Colonic mucosa (tissue), 4 donors: ENCODE results near the gene RHBDD1. TPM values are rescaled to one million over a fixed set of nuclear protein-coding genes. Genes with fewer than 3 reads are reported as not detected.

ENCODE experiments used
- DNase-seq: peaks from one replicate; pipeline ENCODE4 v3.0.0-alpha.2; 2020
- H3K27ac ChIP-seq: fragments of 200-600 bp; one replicate; pipeline ENCODE4 v1.8.0; 2021
- H3K27me3 ChIP-seq: fragments of 200-600 bp; one replicate; pipeline ENCODE4 v1.8.0; 2021
- H3K36me3 ChIP-seq: fragments of 200-600 bp; one replicate; pipeline ENCODE4 v1.8.0; 2021
- H3K4me1 ChIP-seq: fragments of 200-600 bp; one replicate; pipeline ENCODE4 v1.8.0; 2021; ENCODE audit warnings: mild to moderate bottlenecking
- H3K4me3 ChIP-seq: fragments of 200-600 bp; one replicate; pipeline ENCODE4 v1.8.0; 2021
- H3K9ac ChIP-seq, 2 donors: one replicate each; pipeline ENCODE4 v1.7.0; 2013; ENCODE audit warnings: control low read depth in 2 of 2, low read depth in 2 of 2, low read length in 2 of 2
- H3K9me3 ChIP-seq: fragments of 200-600 bp; one replicate; pipeline ENCODE4 v1.8.0; 2021
- intact Hi-C: fragments of 100-400 bp; cut with DNase I; formaldehyde crosslinking; loops from one replicate; pipeline ENCODE4 v1.14.1; 2022
- total RNA-seq, 2 donors: library from RNA; stranded (reverse); fragmentation: NEBNext Ultra II Directional in 1 of 2; extraction: Animal tissue kit (Norgen Biotek cat#: 25700) in 1 of 2; gene quantifications; one replicate each; pipeline ENCODE4 v1.2.1, GENCODE V29; 2021
- TF ChIP-seq, protein P1 (sequence below): fragments of 200-600 bp; IDR thresholded peaks from one replicate; pipeline ENCODE4 v1.8.0; 2022; ENCODE audit warnings: antibody characterized with exemption, mild to moderate bottlenecking
- donor health status: healthy.
- donor health status: DM: no; HTN: no; CAD: no.
- donor health status: DM: no; HTN: no; CAD: no.

RHBDD1 gene
- total RNA-seq, 2 donors from 2014 or later = 29.9 to 31.7 TPM

DNA sequence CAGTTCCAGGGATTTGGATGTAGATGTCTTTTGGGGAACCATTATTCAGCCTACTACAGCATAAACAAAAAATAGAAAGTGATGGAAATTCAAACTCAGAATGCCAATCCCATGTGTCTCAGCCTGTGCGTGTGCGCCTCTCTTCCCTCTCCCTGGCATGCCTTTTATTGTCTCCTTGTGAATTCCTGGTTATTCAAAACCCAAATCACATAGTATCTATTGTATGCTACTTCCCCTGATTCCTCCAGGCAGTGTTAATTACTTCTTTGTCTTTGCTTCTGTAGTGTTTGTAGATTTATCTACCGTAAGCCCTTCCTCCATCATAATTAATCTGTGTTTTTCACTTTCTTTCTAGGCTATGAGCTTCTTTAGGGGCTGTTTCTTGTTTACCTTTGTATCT lies 38.9 kb downstream of the RHBDD1 start:
- H3K4me1 ChIP-seq = no peaks in the 10 kb centered on the region
- H3K4me3 ChIP-seq = no peak overlapping the region

DNA sequence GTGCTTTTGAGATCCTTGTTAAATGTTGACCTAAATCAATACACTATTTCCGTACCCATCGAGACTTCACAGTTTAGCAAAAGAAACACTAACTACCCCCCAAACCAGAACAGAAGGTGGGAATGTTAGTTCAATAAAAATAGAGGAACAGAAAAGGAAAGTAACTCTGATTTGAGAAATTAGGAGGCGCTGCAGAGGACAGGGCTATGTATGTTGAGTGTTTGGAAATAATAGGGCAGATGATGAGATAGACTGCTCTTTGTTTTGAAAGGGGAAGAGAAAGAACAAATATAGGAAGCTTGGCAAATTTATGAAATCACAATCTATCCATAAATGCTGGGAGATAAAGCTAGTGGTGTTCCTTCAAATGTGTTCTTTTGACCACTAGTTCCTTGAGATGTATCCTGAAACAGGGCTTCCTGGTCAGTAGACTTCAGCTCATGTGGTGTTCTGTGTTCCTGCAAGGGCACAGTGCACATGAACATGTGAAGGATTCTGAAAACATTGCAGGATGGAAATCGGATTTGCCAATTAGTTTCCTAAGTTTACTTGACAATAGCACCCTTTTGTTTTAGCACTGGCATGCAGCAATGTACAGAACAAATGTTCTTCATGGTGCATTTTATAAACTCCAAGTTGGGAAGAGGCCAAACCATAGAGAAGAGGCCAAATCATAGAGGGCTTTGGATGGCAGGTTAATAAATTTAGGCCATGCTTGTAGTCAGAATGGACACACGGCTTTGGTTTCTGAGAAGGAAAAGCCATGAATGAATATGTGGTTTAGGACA lies 39.8 kb downstream of the RHBDD1 start:
- TF ChIP-seq, protein P1, sequence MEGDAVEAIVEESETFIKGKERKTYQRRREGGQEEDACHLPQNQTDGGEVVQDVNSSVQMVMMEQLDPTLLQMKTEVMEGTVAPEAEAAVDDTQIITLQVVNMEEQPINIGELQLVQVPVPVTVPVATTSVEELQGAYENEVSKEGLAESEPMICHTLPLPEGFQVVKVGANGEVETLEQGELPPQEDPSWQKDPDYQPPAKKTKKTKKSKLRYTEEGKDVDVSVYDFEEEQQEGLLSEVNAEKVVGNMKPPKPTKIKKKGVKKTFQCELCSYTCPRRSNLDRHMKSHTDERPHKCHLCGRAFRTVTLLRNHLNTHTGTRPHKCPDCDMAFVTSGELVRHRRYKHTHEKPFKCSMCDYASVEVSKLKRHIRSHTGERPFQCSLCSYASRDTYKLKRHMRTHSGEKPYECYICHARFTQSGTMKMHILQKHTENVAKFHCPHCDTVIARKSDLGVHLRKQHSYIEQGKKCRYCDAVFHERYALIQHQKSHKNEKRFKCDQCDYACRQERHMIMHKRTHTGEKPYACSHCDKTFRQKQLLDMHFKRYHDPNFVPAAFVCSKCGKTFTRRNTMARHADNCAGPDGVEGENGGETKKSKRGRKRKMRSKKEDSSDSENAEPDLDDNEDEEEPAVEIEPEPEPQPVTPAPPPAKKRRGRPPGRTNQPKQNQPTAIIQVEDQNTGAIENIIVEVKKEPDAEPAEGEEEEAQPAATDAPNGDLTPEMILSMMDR = no peak
- Histone ChIP-seq H3K4me3 (no peak overlapping the region), H3K9me3 (no peaks in the 10 kb centered on the region), H3K27ac (no peak overlapping the region), H3K27me3 (no peaks in the 10 kb centered on the region), H3K4me1 (no peaks in the 10 kb centered on the region), H3K9ac (no peak overlapping the region), H3K36me3 (no peaks in the 10 kb centered on the region)
- intact Hi-C loops = no loop called here
- no peak for DNase-seq

More for the DNA sequence above, 38.9 kb downstream of the RHBDD1 start:
- H3K27me3 ChIP-seq = no peaks in the 10 kb centered on the region
- TF ChIP-seq, protein P1 = no peak
- intact Hi-C loops = no loop called here
- DNase-seq = no peak
- H3K27ac ChIP-seq = no peak overlapping the region
- no peak overlapping the region for H3K9ac ChIP-seq
- H3K36me3 ChIP-seq = no peaks in the 10 kb centered on the region
- H3K9me3 ChIP-seq = no peaks in the 10 kb centered on the region

DNA sequence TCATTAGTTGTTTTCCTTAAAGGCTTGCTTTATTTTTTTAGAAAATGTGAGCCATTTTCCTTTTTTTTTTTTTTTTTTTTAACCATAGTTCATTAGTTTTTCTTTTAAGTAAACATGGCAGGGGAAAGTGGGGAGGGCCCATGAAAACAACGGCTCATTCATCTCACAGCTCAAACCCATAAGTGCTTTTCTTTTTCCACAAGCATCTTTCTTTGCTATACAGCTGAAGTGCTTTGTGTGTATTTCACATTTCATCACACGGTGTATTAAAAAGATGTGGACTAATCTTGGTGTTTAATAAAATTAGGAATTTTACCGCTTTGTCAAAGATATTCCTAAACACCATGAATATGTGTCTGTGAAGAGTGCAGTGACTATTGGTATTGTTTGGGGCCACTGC lies 41.6 kb downstream of the RHBDD1 start:
- intact Hi-C loops = no loop called here
- H3K9ac ChIP-seq = no peak overlapping the region
- no peaks in the 10 kb centered on the region for H3K27me3 ChIP-seq
- H3K27ac ChIP-seq = no peak overlapping the region
- H3K4me3 ChIP-seq = no peak overlapping the region
- TF ChIP-seq, protein P1 = no peak
- H3K36me3 ChIP-seq = no peaks in the 10 kb centered on the region
- H3K9me3 ChIP-seq = no peaks in the 10 kb centered on the region
- no peak for DNase-seq
- H3K4me1 ChIP-seq = no peaks in the 10 kb centered on the region

DNA sequence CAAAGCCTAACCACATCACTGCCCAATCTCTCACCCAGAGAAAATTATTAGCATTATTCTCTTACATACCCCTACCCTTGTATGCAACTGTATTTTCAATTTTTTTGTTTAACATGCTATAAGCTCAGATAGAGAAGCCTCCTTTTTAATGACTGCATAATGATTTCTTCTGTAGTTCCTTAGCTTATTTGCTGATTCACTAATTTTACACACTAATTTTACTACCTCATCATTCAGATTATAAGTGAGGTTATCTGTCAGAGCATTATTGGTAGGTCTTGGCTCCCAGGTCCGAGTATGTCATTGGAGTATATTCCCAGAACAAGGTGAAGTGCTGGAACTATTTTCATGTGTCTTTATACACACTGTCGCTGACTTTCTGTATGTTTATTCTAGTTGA lies 45.4 kb downstream of the RHBDD1 start:
- Histone ChIP-seq H3K9me3 (no peaks in the 10 kb centered on the region), H3K27me3 (no peaks in the 10 kb centered on the region), H3K9ac (no peak overlapping the region), H3K36me3 (no peaks in the 10 kb centered on the region), H3K27ac (no peak overlapping the region), H3K4me3 (no peak overlapping the region), H3K4me1 (no peaks in the 10 kb centered on the region)
- TF ChIP-seq, protein P1 = no peak
- intact Hi-C loops = no loop called here
- DNase-seq = no peak

DNA sequence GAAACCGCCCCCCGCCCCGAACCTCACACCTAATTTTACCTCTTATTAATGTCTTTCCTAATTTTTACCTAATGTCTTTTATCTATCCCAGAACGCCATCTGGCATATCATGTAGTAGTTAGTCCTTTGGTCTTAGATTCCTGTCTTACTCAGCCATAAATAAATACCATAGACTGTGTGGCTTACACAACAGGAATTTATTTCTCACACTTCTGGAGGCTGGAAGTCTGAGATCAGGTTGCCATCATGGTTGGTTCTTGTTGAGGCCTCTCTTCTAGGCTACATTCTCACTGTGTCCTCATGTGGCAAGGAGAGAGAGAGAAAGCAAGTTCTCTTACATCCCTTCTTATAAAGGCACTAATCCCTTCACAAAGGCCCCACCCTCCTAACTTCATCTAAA lies 46.8 kb downstream of the RHBDD1 start:
- H3K27ac ChIP-seq = no peak overlapping the region
- H3K4me3 ChIP-seq = no peak overlapping the region
- no peaks in the 10 kb centered on the region for H3K36me3 ChIP-seq
- H3K9me3 ChIP-seq = no peaks in the 10 kb centered on the region
- intact Hi-C loops = no loop called here
- no peak overlapping the region for H3K9ac ChIP-seq
- H3K4me1 ChIP-seq = no peaks in the 10 kb centered on the region
- no peaks in the 10 kb centered on the region for H3K27me3 ChIP-seq
- TF ChIP-seq, protein P1 = no peak
- no peak for DNase-seq
